Liver (tissue), 9 donors: ENCODE measurements around the gene RAB11FIP3. TPM values are rescaled to one million over a fixed set of nuclear protein-coding genes. Genes with fewer than 3 reads are reported as not detected.
A peak's percentile ranks its signal among the peaks of the same experiment; 100 is the strongest.

Source experiments
- DNase-seq: peaks from one replicate; pipeline ENCODE4 v3.0.0-alpha.2; 2017; ENCODE audit warnings: low spot score
- H3K27ac ChIP-seq, 2 donors: one replicate each; pipeline ENCODE4 v1.7.0; 2013; ENCODE audit warnings: inconsistent platforms in 2 of 2, low read length in 2 of 2, control low read depth in 1 of 2, low read depth in 1 of 2, mild to moderate bottlenecking in 1 of 2
- H3K27me3 ChIP-seq, 4 donors: one replicate each; pipeline versions ENCODE4 v1.6.1 to v1.7.0; 2013; ENCODE audit warnings: low read length in 3 of 4, inconsistent platforms in 1 of 4, mild to moderate bottlenecking in 1 of 4, moderate library complexity in 1 of 4; ENCODE audit not compliant: control insufficient read depth in 4 of 4, insufficient read depth in 4 of 4
- H3K36me3 ChIP-seq, 4 donors: one replicate each; pipeline versions ENCODE4 v1.6.1 to v1.7.0; 2013; ENCODE audit warnings: low read length in 3 of 4, mild to moderate bottlenecking in 3 of 4, low read depth in 1 of 4, moderate library complexity in 1 of 4; ENCODE audit not compliant: control insufficient read depth in 4 of 4, insufficient read depth in 3 of 4
- H3K4me1 ChIP-seq, 4 donors: one replicate each; pipeline versions ENCODE4 v1.6.1 to v1.7.0; 2013; ENCODE audit warnings: low read length in 3 of 4, mild to moderate bottlenecking in 3 of 4, moderate library complexity in 1 of 4; ENCODE audit not compliant: control insufficient read depth in 4 of 4, insufficient read depth in 4 of 4
- H3K4me3 ChIP-seq, 3 donors: one replicate each; pipeline versions ENCODE4 v1.6.1 to v1.7.0; 2013; ENCODE audit warnings: low read length in 3 of 3, control low read depth in 1 of 3, low read depth in 1 of 3, mild to moderate bottlenecking in 1 of 3
- H3K9ac ChIP-seq, 2 donors: one replicate each; pipeline ENCODE4 v1.7.0; 2013; ENCODE audit warnings: low read length in 2 of 2, mild to moderate bottlenecking in 2 of 2, moderate library complexity in 2 of 2, control low read depth in 1 of 2, low read depth in 1 of 2
- H3K9me3 ChIP-seq, 4 donors: one replicate each; pipeline versions ENCODE4 v1.6.1 to v1.7.0; 2013; ENCODE audit warnings: low read length in 3 of 4; ENCODE audit not compliant: control insufficient read depth in 4 of 4
- EGR1 ChIP-seq, 2 donors: IDR thresholded peaks; 2 replicates each; pipeline ENCODE4 v1.6.1; 2016 to 2018; ENCODE audit warnings: antibody characterized with exemption in 2 of 2, low read depth in 2 of 2
- FOXA1 ChIP-seq: IDR thresholded peaks from 2 replicates; pipeline ENCODE4 v1.6.1; 2016; ENCODE audit warnings: antibody characterized with exemption
- FOXA2 ChIP-seq: IDR thresholded peaks from 2 replicates; pipeline ENCODE4 v1.6.1; 2016; ENCODE audit warnings: antibody characterized with exemption
- GABPA ChIP-seq, 2 donors: IDR thresholded peaks in 1 of 2; conservative IDR thresholded peaks in 1 of 2; 2 replicates each; pipeline ENCODE4 v1.6.1; 2016; ENCODE audit warnings: antibody characterized with exemption in 2 of 2, mild to moderate bottlenecking in 1 of 2, moderate library complexity in 1 of 2
- HNF4A ChIP-seq, 2 donors: conservative IDR thresholded peaks; 2 replicates each; pipeline ENCODE4 v1.6.1; 2016; ENCODE audit warnings: antibody characterized with exemption in 2 of 2, mild to moderate bottlenecking in 2 of 2
- HNF4G ChIP-seq: IDR thresholded peaks from 2 replicates; pipeline ENCODE4 v1.6.1; 2016; ENCODE audit warnings: antibody characterized with exemption
- JUND ChIP-seq, 2 donors: IDR thresholded peaks; 2 replicates each; pipeline ENCODE4 v1.6.1; 2016; ENCODE audit warnings: antibody characterized with exemption in 2 of 2
- NR2F2 ChIP-seq: IDR thresholded peaks from 2 replicates; pipeline ENCODE4 v1.6.1; 2016; ENCODE audit warnings: antibody characterized with exemption
- RAD21 ChIP-seq, 2 donors: IDR thresholded peaks; 2 replicates each; pipeline ENCODE4 v1.6.1; 2016; ENCODE audit warnings: antibody characterized with exemption in 2 of 2, mild to moderate bottlenecking in 2 of 2
- RXRA ChIP-seq, 2 donors: IDR thresholded peaks; 2 replicates each; pipeline ENCODE4 v1.6.1; 2017 to 2018; ENCODE audit warnings: antibody characterized with exemption in 2 of 2, mild to moderate bottlenecking in 1 of 2
- SP1 ChIP-seq: IDR thresholded peaks from 2 replicates; pipeline ENCODE4 v1.6.1; 2018; ENCODE audit warnings: antibody characterized with exemption, mild to moderate bottlenecking
- TAF1 ChIP-seq: conservative IDR thresholded peaks from 2 replicates; pipeline ENCODE4 v1.6.1; 2016; ENCODE audit warnings: antibody characterized with exemption, mild to moderate bottlenecking
- YY1 ChIP-seq: IDR thresholded peaks from 2 replicates; pipeline ENCODE4 v1.6.1; 2016; ENCODE audit warnings: antibody characterized with exemption, mild to moderate bottlenecking
- WGBS: extraction: QIAGEN DNeasy Blood & Tissue Kit; methylation state at CpG from one replicate; pipeline ENCODE4 v1.1.7; 2013; 5-methylcytosine and 5-hydroxymethylcytosine counted together
- polyA plus RNA-seq, 2 donors: library from polyadenylated mRNA; stranded (reverse) in 1 of 2; unstranded in 1 of 2; fragments of 200-250 nt in 1 of 2; fragments of >200 nt in 1 of 2; fragmentation: Nextera tagmentation in 1 of 2; extraction: Ambion mirVana in 1 of 2; gene quantifications; one replicate each; pipeline versions ENCODE4 v1.2.1 to v1.2.3, GENCODE V29; 2013 to 2015
- total RNA-seq, 2 donors: library from RNA; depleted of rRNA; stranded (reverse); fragments of >200 nt; gene quantifications; one replicate each; pipeline ENCODE4 v1.2.3, GENCODE V29; 2014
- TF ChIP-seq, protein P1 (sequence below): IDR thresholded peaks from 2 replicates; pipeline ENCODE4 v1.6.1; 2016; ENCODE audit warnings: antibody characterized with exemption
- TF ChIP-seq, protein P2 (sequence below): fragments of 150-350 bp; IDR thresholded peaks from 2 replicates; pipeline ENCODE4 v1.5.1; 2017; ENCODE audit warnings: improper control_type of control experiment, low read depth, low read length; ENCODE audit not compliant: missing input control
- TF ChIP-seq, protein P3 (sequence below): IDR thresholded peaks from 2 replicates; pipeline ENCODE4 v1.6.1; 2016; ENCODE audit warnings: antibody characterized with exemption, mild to moderate bottlenecking
- TF ChIP-seq, protein P4 (sequence below): IDR thresholded peaks from 2 replicates; pipeline ENCODE4 v1.6.1; 2016; ENCODE audit warnings: antibody characterized with exemption
- TF ChIP-seq, protein P5 (sequence below): IDR thresholded peaks from 2 replicates; pipeline ENCODE4 v1.6.1; 2016; ENCODE audit warnings: antibody characterized with exemption
- donor health status: healthy.
- donor health status: healthy.
- donor health status: healthy.
- donor health status: healthy.
- donor health status: healthy.

The RAB11FIP3 gene
- total and polyA plus RNA-seq, 4 donors: 3.5 to 29.4 (median 15.7) TPM

DNA sequence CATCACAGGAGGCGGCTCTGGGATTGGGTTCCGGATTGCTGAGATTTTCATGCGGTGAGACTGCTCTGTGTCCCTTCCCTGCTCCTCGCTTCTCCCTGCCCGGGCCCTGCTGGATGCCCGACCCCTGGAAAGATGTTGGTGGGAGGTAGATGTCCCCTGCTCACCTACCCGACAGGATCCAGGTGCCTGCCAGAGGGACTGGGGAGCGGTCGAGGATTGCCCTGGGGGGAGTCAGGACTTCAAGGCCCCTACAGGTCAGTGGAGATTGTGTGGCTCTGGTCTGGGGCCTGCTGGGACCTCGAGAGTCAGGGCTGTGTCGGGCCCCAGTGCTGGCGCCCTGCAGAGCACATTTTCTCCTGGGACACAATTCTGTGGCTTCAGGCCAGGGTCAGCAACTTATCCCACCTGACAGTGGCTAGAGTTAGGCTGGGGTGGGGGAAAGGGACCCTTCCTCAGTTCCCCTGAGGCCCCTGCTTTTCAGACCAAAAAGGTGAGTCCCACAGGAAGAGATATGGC, 20.4 kb upstream of the RAB11FIP3 start:
- H3K9me3 ChIP-seq: no peaks in the 10 kb centered on the region
- 76% methylated on average over 12 of the region's 12 CpGs for WGBS
- DNase-seq: no peak
- peak overlapping the region in 1 of 2 donors; percentile 49 for H3K9ac ChIP-seq
- H3K27ac ChIP-seq: peak overlapping the region; percentile 80 to 82
- H3K4me1 ChIP-seq: peaks cover 4 to 38% (median 23%) of the 10 kb centered on the region in 4 donors
- TF ChIP-seq JUND (IDR thresholded peaks at IDR 0.05) (no peak), RXRA (IDR thresholded peaks at IDR 0.05) (no peak), FOXA2 (no peak)
- TF ChIP-seq, protein P1, sequence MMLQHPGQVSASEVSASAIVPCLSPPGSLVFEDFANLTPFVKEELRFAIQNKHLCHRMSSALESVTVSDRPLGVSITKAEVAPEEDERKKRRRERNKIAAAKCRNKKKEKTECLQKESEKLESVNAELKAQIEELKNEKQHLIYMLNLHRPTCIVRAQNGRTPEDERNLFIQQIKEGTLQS: no peak
- TF ChIP-seq, protein P2, sequence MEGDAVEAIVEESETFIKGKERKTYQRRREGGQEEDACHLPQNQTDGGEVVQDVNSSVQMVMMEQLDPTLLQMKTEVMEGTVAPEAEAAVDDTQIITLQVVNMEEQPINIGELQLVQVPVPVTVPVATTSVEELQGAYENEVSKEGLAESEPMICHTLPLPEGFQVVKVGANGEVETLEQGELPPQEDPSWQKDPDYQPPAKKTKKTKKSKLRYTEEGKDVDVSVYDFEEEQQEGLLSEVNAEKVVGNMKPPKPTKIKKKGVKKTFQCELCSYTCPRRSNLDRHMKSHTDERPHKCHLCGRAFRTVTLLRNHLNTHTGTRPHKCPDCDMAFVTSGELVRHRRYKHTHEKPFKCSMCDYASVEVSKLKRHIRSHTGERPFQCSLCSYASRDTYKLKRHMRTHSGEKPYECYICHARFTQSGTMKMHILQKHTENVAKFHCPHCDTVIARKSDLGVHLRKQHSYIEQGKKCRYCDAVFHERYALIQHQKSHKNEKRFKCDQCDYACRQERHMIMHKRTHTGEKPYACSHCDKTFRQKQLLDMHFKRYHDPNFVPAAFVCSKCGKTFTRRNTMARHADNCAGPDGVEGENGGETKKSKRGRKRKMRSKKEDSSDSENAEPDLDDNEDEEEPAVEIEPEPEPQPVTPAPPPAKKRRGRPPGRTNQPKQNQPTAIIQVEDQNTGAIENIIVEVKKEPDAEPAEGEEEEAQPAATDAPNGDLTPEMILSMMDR: no peak
- peaks cover 2 to 12% (median 5%) of the 10 kb centered on the region in 4 donors for H3K36me3 ChIP-seq
- no peak overlapping the region for H3K4me3 ChIP-seq
- H3K27me3 ChIP-seq: no peaks in the 10 kb centered on the region

DNA sequence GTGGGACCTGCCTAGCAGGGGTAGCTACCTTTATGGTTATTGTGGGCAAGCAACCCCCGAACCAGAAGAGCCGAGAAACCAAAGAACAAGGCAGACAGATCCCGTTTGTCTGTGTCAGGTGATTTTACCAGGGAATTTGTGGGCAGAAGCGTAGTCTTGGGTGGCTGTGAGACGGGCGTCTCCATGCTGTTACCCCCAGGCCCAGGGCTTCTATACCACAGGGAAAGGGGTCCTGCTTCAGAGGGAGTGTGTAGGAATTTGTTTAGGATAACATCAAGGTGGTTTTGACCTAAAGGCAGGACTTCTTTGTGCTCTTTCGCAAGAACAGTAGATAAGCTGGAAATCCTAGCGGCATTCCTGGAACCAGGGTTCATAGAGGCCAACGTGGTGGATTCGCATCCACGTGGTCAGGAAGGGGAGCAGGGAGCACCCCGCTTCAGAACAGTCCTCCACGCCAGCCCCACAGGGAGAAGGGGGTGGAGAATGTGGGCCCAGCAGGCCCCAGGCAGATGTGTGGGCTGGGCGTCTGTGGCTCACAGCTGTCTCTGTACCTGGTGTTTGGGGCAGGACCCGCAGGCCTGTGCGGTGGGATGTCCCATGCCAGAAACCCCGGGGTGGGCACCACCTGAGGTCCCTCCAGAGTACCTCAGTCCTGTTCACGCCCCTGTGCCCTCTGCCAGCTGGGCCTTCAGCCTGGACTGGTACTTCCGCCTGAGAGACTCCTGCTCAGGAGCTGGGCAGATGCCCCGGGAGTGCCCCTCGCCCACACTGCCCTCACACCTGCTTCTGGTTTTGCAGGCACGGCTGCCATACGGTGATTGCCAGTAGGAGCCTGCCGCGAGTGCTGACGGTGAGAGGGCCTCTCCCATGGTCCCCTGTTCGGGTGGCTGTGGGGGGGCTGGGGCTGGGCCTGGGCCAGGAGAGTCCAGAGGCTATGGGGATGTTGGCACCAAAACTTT, 19.6 kb upstream of the RAB11FIP3 start:
- TF ChIP-seq, protein P3, sequence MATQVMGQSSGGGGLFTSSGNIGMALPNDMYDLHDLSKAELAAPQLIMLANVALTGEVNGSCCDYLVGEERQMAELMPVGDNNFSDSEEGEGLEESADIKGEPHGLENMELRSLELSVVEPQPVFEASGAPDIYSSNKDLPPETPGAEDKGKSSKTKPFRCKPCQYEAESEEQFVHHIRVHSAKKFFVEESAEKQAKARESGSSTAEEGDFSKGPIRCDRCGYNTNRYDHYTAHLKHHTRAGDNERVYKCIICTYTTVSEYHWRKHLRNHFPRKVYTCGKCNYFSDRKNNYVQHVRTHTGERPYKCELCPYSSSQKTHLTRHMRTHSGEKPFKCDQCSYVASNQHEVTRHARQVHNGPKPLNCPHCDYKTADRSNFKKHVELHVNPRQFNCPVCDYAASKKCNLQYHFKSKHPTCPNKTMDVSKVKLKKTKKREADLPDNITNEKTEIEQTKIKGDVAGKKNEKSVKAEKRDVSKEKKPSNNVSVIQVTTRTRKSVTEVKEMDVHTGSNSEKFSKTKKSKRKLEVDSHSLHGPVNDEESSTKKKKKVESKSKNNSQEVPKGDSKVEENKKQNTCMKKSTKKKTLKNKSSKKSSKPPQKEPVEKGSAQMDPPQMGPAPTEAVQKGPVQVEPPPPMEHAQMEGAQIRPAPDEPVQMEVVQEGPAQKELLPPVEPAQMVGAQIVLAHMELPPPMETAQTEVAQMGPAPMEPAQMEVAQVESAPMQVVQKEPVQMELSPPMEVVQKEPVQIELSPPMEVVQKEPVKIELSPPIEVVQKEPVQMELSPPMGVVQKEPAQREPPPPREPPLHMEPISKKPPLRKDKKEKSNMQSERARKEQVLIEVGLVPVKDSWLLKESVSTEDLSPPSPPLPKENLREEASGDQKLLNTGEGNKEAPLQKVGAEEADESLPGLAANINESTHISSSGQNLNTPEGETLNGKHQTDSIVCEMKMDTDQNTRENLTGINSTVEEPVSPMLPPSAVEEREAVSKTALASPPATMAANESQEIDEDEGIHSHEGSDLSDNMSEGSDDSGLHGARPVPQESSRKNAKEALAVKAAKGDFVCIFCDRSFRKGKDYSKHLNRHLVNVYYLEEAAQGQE: peak; percentile 56
- TF ChIP-seq, protein P4, sequence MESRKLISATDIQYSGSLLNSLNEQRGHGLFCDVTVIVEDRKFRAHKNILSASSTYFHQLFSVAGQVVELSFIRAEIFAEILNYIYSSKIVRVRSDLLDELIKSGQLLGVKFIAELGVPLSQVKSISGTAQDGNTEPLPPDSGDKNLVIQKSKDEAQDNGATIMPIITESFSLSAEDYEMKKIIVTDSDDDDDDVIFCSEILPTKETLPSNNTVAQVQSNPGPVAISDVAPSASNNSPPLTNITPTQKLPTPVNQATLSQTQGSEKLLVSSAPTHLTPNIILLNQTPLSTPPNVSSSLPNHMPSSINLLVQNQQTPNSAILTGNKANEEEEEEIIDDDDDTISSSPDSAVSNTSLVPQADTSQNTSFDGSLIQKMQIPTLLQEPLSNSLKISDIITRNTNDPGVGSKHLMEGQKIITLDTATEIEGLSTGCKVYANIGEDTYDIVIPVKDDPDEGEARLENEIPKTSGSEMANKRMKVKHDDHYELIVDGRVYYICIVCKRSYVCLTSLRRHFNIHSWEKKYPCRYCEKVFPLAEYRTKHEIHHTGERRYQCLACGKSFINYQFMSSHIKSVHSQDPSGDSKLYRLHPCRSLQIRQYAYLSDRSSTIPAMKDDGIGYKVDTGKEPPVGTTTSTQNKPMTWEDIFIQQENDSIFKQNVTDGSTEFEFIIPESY: no peak
- TF ChIP-seq NR2F2 (no peak), GABPA (IDR thresholded peaks at IDR 0.05 in 1 of 2, conservative IDR thresholded peaks at IDR 0.05 in 1 of 2) (peak in 1 of 2 donors; percentile 62), FOXA1 (no peak), HNF4G (peak; percentile 21), YY1 (peak; percentile 65), RXRA (IDR thresholded peaks at IDR 0.05) (peak; percentile 91 to 95), JUND (IDR thresholded peaks at IDR 0.05) (peak in 1 of 2 donors; percentile 67), EGR1 (IDR thresholded peaks at IDR 0.05; ENCODE audit: low read depth in 2 of 2) (no peak), FOXA2 (peak; percentile 43), SP1 (peak; percentile 70), RAD21 (IDR thresholded peaks at IDR 0.05) (peak in 1 of 2 donors; percentile 14), HNF4A (conservative IDR thresholded peaks at IDR 0.05) (peak; percentile 74 to 89), TAF1 (no peak)
- TF ChIP-seq, protein P5, sequence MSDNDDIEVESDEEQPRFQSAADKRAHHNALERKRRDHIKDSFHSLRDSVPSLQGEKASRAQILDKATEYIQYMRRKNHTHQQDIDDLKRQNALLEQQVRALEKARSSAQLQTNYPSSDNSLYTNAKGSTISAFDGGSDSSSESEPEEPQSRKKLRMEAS: peak; percentile 90
- TF ChIP-seq, protein P2: no peak
- TF ChIP-seq, protein P1: peak; percentile 31
- H3K27me3 ChIP-seq: no peaks in the 10 kb centered on the region
- WGBS: 54% methylated on average over 27 of the region's 27 CpGs
- H3K9me3 ChIP-seq: no peaks in the 10 kb centered on the region
- peak overlapping the region in 1 of 2 donors; percentile 49 for H3K9ac ChIP-seq
- peaks cover 3 to 15% (median 8%) of the 10 kb centered on the region in 4 donors for H3K36me3 ChIP-seq
- peaks cover 4 to 32% (median 18%) of the 10 kb centered on the region in 4 donors for H3K4me1 ChIP-seq
- no peak for DNase-seq
- peak overlapping the region in 1 of 3 donors; percentile 35 for H3K4me3 ChIP-seq
- peak overlapping the region; percentile 80 to 82 for H3K27ac ChIP-seq
